ENCODE results near the gene ABCC4.
"Not testable (repeated sequence)": the region's sequence is repeated elsewhere in the genome, so short reads cannot be mapped to it uniquely, and the experiment has no call there.

The ABCC4 gene

DNA sequence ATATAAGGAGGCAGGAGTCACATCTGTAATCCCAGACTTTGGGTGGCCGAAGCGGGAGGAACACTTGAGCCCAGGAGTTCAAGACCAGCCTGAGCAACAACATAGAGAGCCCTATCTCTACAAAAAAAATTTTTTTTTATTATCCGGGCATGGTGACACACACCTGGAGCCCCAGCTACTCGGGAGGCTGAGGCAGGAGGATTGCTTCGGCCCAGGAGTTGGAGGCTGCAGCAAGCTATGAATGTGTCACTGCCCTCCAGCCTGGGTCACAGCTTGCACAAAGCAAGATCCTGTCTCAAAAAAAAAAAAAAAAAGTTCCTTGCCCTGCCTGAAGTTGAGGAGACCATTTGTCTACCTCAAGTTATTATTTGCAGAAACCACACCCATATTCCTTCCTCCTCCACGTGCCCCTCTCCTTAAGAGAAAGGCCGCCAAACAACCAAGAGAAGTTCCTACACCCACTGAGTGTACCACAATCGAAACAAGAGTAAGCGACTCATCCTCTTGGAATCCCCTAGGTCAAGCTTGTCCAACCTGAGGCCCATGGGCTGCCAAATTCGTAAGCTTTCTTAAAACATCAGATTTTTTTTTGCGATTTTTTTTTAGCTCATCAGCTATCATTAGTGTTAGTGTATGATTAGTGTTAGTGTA lies 2.2 kb downstream of the ABCC4 start:
- no peak for DNase-seq

GRCh38 chr13:95298169-95298965 lies 2.9 kb downstream of the ABCC4 start:
- DNase-seq: no peak

GRCh38 chr13:95296326-95296925 lies 4.8 kb downstream of the ABCC4 start:
- DNase-seq: no peak

- no peak for DNase-seq
These were observed 6.2 kb downstream of the ABCC4 start for GRCh38 chr13:95295026-95295425.

DNA sequence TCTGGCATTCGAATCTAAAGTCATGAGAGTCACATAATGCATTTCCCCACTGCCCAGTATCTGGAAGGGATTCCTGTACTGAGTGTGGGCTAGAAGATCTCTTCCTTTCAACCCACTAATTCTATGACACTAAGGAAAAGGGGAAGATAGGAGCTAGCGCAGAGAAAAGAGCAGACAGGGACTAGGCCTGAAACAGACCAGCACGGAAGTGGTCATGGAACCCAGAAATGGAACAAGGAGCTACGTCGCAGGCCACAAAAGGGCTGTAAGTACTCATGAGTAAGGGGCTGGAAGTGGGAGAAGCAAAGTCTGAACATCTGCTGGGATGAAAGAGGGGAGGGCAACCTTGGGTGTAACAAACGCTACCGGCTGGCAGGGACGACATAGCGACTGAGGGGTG lies 8.6 kb downstream of the ABCC4 start:
- no peak for DNase-seq

DNA sequence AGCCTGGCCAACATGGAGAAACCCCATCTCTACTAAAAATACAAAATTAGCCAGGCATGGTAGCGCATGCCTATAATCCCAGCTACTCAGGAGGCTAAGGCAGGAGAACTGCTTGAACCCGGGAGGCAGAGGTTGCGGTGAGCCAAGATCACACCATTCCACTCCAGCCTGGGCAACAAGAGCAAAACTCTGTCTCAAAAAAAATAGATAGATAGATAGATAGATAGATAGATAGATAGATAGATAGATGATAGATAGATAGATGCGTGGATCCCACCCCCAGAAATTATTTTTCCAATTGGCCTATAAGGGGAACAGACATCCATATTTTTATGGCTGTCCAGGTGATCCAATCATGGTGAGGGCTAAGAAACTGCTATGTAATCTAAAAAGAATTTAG lies 11.3 kb downstream of the ABCC4 start:
- DNase-seq: not testable (repeated sequence)

GRCh38 chr13:95289020-95289444 lies 12.2 kb downstream of the ABCC4 start:
- no peak for DNase-seq

GRCh38 chr13:95284436-95284835 lies 16.8 kb downstream of the ABCC4 start:
- DNase-seq: no peak

GRCh38 chr13:95279016-95279415 lies 22.2 kb downstream of the ABCC4 start:
- DNase-seq: no peak

- no peak for DNase-seq
These were observed 25.2 kb downstream of the ABCC4 start for GRCh38 chr13:95276037-95276505.

- no peak for DNase-seq
These were observed 25.8 kb downstream of the ABCC4 start for GRCh38 chr13:95275322-95276036.

DNA sequence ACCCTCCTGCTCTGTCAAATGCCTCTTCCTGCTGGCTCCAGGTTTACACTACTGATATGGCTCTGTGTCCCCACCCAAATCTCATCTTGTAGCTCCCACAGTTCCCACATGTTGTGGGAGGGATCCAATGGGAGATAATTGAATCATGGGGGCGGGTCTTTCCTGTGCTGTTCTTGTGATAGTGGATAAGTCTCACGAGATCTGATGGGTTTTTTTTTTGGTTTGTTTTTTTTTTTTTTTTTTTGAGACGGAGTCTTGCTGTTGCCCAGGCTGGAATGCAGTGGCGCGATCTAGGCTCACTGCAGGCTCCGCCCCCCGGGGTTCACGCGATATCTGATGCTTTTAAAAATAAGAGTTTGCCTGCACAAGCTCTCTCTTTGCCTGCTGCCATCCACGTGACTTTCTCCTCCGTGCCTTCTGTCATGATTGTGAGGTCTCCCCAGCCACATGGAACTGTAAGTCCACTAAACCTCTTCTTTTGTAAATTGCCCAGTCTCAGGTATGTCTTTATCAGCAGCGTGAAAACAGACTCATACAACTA lies 27.6 kb downstream of the ABCC4 start:
- DNase-seq: not testable (repeated sequence)

GRCh38 chr13:95272076-95272475 lies 29.2 kb downstream of the ABCC4 start:
- not testable (repeated sequence) for DNase-seq

DNA sequence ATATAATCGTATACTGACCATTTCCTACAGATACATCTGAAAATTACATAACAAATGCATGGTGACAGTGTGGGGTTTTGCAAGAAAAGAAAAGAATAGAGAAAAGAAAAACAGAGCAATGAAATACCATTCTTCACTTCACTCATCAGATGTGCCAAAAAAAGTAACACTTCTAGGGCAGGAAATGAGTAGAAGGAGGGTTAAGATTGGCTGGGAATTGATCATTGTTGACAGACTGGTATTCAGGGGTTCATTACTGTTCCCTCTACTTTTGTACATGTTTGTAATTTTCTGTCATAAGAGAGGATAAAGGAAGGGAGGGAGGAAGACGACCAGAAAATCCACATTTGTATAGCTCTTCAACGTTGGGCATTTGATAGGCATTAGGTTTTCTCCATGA lies 31.5 kb downstream of the ABCC4 start:
- no peak for DNase-seq

DNA sequence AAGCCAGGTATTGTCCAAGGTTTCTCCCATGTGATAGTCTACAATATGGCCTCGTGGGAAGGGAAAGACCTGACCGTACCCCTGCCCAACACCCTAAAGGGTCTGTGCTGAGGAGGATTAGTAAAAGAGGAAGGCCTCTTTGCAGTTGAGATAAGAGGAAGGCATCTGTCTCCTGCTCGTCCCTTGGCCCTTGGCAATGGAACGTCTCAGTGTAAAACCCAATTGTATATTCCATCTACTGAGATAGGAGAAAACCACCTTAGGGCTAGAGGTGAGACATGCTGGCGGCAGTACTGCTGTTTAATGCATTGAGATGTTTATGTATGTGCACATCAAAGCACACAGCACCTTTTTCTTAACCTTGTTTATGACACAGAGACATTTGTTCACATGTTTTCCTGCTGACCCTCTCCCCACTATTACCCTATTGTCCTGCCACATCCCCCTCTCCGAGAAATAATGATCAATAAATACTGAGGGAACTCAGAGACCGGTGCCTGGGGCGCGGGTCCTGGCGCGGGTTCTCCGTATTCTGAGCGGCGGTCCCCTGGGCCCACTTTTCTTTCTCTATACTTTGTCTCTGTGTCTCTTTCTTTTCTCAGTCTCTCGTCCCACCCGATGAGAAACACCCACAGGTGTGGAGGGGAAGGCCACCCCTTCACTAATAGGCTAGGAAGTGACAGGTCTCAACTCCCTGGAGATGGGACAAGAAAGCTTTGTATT lies 32.7 kb downstream of the ABCC4 start:
- DNase-seq: not testable (repeated sequence)

DNA sequence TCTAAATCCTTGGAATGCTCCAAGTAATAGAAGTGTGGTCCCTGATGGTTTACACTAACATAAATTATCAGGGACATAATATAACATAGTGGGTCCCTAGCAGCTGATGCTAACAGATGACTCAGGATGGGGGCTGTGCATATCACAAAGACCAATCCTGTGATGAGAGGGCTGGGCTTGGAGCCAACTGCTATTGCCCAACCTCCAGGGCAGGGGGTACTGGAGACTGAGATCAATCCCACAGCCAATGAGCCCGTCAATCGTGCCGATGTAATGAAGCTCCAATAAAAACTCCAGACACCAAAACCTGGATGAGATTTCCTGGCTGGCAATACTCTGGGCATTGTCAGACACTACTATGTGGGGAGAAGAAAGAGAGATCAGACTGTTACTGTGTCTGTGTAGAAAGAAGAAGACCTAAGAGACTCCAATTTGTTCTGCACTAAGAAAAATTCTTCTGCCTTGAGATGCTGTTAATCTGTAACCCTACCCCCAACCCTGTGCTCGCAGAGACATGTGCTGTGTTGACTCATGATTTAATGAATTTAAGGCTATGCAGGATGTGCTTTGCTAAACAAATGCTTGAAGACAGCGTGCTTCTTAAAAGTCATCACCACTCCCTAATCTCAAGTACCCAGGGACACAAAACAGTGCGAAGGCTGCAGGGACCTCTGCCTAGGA lies 33.4 kb downstream of the ABCC4 start:
- DNase-seq: peak; percentile 16

GRCh38 chr13:95264225-95264624 lies 37.0 kb downstream of the ABCC4 start:
- no peak for DNase-seq

- DNase-seq: no peak
These were observed 38.3 kb downstream of the ABCC4 start for GRCh38 chr13:95262837-95263384.

GRCh38 chr13:95261956-95262355 lies 39.3 kb downstream of the ABCC4 start:
- DNase-seq: no peak

- DNase-seq: no peak
These were observed 41.2 kb downstream of the ABCC4 start for GRCh38 chr13:95260031-95260525.

DNA sequence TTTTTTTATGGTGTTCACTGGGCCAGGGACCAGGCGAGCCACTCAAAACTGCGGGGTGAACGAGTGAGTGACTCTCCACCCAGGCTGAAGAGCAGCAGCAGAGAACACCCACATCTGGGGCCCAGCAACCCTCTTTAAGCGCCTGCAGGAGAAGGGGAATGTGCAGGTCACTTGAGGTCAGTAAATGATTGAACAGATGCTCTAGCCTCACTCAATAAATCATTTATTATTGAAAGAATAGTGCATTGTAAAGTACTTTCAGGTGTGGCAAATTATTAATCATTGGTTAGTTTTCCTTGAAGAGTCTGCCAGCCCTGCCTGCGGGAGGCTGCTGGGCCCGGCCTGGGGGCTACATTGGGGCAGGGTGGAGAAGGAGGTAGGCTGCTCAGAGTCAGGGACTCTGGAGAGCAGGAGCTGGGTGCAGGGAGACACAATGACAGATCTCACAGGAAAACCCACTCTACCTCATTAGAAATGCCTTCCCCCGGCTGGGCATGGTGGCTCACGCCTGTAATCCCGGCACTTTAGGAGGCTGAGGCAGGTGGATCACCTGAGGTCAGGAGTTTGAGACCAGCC lies 42.5 kb downstream of the ABCC4 start:
- DNase-seq: no peak
